Measurements from ENCODE around the gene GSAP.

DNA sequence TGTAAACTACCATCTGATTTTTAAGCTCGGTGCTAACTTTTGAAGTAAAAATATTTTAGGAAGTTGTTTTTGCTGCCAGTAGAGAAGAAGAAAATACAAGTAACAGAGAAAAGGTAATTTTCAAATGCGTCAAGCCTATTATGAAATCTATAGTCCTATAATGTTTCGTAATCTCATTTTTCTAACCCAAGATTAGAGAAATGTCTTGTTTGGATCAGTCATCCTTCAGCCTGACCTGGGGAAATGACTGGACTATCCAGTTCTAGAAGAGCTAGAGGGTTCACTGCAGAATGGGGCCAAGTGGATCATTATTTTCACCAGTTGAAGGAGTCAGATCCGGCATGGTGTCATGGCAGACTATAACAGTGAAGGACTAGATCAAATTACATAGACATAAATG, 153.8 kb downstream of the GSAP start:
- TF ChIP-seq, protein P1, sequence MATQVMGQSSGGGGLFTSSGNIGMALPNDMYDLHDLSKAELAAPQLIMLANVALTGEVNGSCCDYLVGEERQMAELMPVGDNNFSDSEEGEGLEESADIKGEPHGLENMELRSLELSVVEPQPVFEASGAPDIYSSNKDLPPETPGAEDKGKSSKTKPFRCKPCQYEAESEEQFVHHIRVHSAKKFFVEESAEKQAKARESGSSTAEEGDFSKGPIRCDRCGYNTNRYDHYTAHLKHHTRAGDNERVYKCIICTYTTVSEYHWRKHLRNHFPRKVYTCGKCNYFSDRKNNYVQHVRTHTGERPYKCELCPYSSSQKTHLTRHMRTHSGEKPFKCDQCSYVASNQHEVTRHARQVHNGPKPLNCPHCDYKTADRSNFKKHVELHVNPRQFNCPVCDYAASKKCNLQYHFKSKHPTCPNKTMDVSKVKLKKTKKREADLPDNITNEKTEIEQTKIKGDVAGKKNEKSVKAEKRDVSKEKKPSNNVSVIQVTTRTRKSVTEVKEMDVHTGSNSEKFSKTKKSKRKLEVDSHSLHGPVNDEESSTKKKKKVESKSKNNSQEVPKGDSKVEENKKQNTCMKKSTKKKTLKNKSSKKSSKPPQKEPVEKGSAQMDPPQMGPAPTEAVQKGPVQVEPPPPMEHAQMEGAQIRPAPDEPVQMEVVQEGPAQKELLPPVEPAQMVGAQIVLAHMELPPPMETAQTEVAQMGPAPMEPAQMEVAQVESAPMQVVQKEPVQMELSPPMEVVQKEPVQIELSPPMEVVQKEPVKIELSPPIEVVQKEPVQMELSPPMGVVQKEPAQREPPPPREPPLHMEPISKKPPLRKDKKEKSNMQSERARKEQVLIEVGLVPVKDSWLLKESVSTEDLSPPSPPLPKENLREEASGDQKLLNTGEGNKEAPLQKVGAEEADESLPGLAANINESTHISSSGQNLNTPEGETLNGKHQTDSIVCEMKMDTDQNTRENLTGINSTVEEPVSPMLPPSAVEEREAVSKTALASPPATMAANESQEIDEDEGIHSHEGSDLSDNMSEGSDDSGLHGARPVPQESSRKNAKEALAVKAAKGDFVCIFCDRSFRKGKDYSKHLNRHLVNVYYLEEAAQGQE (IDR thresholded peaks at IDR 0.05; ENCODE audit: insufficient read depth in 1 of 2, low read depth in 2 of 2, low read length in 1 of 2): no peak
- TF ChIP-seq POLR2AphosphoS5 (IDR thresholded peaks at IDR 0.05; ENCODE audit: low read depth, low read length): no peak
- TF ChIP-seq, protein P2, sequence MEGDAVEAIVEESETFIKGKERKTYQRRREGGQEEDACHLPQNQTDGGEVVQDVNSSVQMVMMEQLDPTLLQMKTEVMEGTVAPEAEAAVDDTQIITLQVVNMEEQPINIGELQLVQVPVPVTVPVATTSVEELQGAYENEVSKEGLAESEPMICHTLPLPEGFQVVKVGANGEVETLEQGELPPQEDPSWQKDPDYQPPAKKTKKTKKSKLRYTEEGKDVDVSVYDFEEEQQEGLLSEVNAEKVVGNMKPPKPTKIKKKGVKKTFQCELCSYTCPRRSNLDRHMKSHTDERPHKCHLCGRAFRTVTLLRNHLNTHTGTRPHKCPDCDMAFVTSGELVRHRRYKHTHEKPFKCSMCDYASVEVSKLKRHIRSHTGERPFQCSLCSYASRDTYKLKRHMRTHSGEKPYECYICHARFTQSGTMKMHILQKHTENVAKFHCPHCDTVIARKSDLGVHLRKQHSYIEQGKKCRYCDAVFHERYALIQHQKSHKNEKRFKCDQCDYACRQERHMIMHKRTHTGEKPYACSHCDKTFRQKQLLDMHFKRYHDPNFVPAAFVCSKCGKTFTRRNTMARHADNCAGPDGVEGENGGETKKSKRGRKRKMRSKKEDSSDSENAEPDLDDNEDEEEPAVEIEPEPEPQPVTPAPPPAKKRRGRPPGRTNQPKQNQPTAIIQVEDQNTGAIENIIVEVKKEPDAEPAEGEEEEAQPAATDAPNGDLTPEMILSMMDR (IDR thresholded peaks at IDR 0.05): no peak
- TF ChIP-seq SIN3A (IDR thresholded peaks at IDR 0.05; ENCODE audit: borderline replicate concordance, insufficient read depth, low read depth, low read length): no peak
- TF ChIP-seq TCF7L2 (IDR thresholded peaks at IDR 0.05; ENCODE audit: low read depth, low read length): no peak

Data from Panc1 (cell line).